ENCODE results near the gene AGPAT3. TPM values are rescaled to one million over a fixed set of nuclear protein-coding genes. Genes with fewer than 3 reads are reported as not detected.

Gene AGPAT3
- total RNA-seq, 1 donor: 47.4 TPM

GRCh38 chr21:43904331-43904781 is 39.3 kb downstream of the AGPAT3 start:
- peaks cover 2% of the 10 kb centered on the region for H3K36me3 ChIP-seq (ENCODE audit: insufficient read depth, low read length)
- no peaks in the 10 kb centered on the region for H3K9me3 ChIP-seq (ENCODE audit: low read depth, low read length)
- H3K27me3 ChIP-seq (ENCODE audit: insufficient read depth, low read length): no peaks in the 10 kb centered on the region
- TF ChIP-seq, protein P1, sequence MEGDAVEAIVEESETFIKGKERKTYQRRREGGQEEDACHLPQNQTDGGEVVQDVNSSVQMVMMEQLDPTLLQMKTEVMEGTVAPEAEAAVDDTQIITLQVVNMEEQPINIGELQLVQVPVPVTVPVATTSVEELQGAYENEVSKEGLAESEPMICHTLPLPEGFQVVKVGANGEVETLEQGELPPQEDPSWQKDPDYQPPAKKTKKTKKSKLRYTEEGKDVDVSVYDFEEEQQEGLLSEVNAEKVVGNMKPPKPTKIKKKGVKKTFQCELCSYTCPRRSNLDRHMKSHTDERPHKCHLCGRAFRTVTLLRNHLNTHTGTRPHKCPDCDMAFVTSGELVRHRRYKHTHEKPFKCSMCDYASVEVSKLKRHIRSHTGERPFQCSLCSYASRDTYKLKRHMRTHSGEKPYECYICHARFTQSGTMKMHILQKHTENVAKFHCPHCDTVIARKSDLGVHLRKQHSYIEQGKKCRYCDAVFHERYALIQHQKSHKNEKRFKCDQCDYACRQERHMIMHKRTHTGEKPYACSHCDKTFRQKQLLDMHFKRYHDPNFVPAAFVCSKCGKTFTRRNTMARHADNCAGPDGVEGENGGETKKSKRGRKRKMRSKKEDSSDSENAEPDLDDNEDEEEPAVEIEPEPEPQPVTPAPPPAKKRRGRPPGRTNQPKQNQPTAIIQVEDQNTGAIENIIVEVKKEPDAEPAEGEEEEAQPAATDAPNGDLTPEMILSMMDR (IDR thresholded peaks at IDR 0.05; ENCODE audit: extremely low read depth, low read depth, low read length): no peak
- no peak overlapping the region for H3K4me2 ChIP-seq (ENCODE audit: insufficient read depth, low read length)
- peaks cover 49% of the 10 kb centered on the region for H3K79me2 ChIP-seq (ENCODE audit: insufficient read depth, low read length)
- no peaks in the 10 kb centered on the region for H3K4me1 ChIP-seq (ENCODE audit: insufficient read depth, low read length)
- no peak overlapping the region for H2AFZ ChIP-seq (ENCODE audit: low read length)
- peak; percentile 29 for DNase-seq (ENCODE audit: insufficient read length, low spot score, missing footprints)
- peaks cover 50% of the 10 kb centered on the region for H4K20me1 ChIP-seq (ENCODE audit: insufficient read depth, low read length)
- no peak overlapping the region for H3K4me3 ChIP-seq (ENCODE audit: insufficient read depth, low read length)
- H3K27ac ChIP-seq (ENCODE audit: low read depth, low read length): no peak overlapping the region

DNA sequence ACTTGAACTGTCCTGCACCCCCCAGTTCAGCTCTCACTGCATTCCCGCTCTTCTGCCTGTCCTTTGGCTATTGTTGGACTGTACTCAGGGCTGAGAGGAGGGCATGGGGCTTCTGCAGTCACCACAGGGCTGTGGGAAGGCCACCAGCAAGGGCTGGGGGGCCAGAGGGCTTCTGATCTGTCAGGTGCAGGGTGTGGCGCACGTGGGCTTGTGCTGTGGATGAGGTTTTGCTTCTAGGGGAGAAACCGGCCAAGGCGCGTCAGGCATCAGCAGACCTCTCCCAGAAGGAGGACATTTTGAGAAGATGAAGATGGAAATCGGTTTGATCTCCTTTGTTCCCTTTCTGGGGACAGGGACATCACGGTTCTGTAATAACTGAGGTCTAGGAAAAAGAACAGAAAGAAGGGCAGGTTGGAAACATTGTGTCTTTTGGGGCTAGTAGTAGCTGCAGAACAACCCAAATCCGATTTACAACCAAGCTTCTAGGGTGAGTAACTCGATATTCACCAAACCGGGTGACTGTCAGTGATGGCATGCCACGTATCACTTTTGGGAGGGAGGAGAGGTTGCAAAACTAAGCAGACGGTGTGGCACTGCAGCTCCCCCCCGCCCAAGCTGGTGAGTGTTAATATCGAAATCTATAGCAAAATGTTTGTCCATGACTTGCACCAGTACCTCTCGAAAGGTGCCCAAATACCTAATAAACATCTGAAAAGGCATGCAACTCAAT is 40.9 kb downstream of the AGPAT3 start:
- Histone ChIP-seq H3K4me3 (ENCODE audit: insufficient read depth, low read length) (no peak overlapping the region), H3K27me3 (ENCODE audit: insufficient read depth, low read length) (no peaks in the 10 kb centered on the region), H3K27ac (ENCODE audit: low read depth, low read length) (no peak overlapping the region), H3K79me2 (ENCODE audit: insufficient read depth, low read length) (peaks cover 51% of the 10 kb centered on the region), H3K4me1 (ENCODE audit: insufficient read depth, low read length) (peaks cover 3% of the 10 kb centered on the region), H3K4me2 (ENCODE audit: insufficient read depth, low read length) (no peak overlapping the region), H4K20me1 (ENCODE audit: insufficient read depth, low read length) (peaks cover 57% of the 10 kb centered on the region), H3K36me3 (ENCODE audit: insufficient read depth, low read length) (peaks cover 2% of the 10 kb centered on the region), H2AFZ (ENCODE audit: low read length) (no peak overlapping the region), H3K9me3 (ENCODE audit: low read depth, low read length) (no peaks in the 10 kb centered on the region)
- peak; percentile 85 for DNase-seq (ENCODE audit: insufficient read length, low spot score, missing footprints)
- TF ChIP-seq, protein P1 (IDR thresholded peaks at IDR 0.05; ENCODE audit: extremely low read depth, low read depth, low read length): no peak

DNA sequence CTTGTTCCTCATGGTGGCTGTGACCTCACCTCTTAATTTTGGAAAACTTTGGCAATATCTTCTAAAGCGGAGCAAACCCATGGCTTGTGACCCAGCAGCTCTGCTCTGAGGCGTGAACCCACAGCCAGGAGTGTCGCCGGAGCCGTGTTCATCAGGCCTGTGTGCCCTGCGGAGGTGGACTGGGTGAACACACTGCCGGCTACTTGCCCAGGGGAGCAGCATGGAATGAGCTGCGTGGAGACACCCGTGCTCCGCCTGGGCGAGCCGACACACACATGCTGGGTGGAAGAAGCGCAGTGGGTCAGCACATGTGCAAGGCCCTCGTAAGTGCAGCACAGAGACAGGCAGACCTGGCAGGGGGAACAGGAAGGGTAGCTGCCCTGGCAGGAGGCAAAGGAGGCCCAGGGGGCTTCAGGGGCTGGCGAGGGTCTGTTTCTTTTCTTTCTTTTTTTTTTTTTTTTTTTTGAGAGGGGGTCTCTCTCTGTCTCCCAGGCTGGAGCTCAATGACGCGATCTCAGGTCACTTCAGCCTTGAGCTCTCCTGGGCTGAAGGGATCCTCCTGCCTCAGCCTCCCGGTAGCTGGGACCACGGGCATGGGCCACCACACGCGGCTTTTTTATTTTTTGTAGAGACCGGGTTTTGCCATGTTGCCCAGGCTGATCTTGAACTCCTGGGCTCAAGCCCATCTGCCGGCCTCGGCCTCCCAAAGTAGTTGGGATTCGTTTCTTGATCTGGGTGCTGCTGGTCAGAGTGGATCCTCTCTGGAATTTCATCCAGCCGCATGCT is 41.8 kb downstream of the AGPAT3 start:
- Histone ChIP-seq H3K27ac (ENCODE audit: low read depth, low read length) (no peak overlapping the region), H2AFZ (ENCODE audit: low read length) (no peak overlapping the region), H4K20me1 (ENCODE audit: insufficient read depth, low read length) (peaks cover 60% of the 10 kb centered on the region), H3K9me3 (ENCODE audit: low read depth, low read length) (no peaks in the 10 kb centered on the region), H3K36me3 (ENCODE audit: insufficient read depth, low read length) (peaks cover 2% of the 10 kb centered on the region), H3K27me3 (ENCODE audit: insufficient read depth, low read length) (no peaks in the 10 kb centered on the region), H3K4me1 (ENCODE audit: insufficient read depth, low read length) (peaks cover 3% of the 10 kb centered on the region), H3K79me2 (ENCODE audit: insufficient read depth, low read length) (peaks cover 58% of the 10 kb centered on the region), H3K4me3 (ENCODE audit: insufficient read depth, low read length) (no peak overlapping the region), H3K4me2 (ENCODE audit: insufficient read depth, low read length) (no peak overlapping the region)
- TF ChIP-seq, protein P1 (IDR thresholded peaks at IDR 0.05; ENCODE audit: extremely low read depth, low read depth, low read length): no peak
- DNase-seq (ENCODE audit: insufficient read length, low spot score, missing footprints): peak; percentile 36

- Histone ChIP-seq H3K4me3 (ENCODE audit: insufficient read depth, low read length) (no peak overlapping the region), H3K27me3 (ENCODE audit: insufficient read depth, low read length) (no peaks in the 10 kb centered on the region), H3K9me3 (ENCODE audit: low read depth, low read length) (peaks cover 3% of the 10 kb centered on the region), H3K4me2 (ENCODE audit: insufficient read depth, low read length) (no peak overlapping the region), H4K20me1 (ENCODE audit: insufficient read depth, low read length) (peaks cover 60% of the 10 kb centered on the region), H3K79me2 (ENCODE audit: insufficient read depth, low read length) (peaks cover 60% of the 10 kb centered on the region), H3K36me3 (ENCODE audit: insufficient read depth, low read length) (peaks cover 8% of the 10 kb centered on the region), H3K4me1 (ENCODE audit: insufficient read depth, low read length) (peaks cover 3% of the 10 kb centered on the region), H2AFZ (ENCODE audit: low read length) (no peak overlapping the region), H3K27ac (ENCODE audit: low read depth, low read length) (no peak overlapping the region)
- peak; percentile 14 for DNase-seq (ENCODE audit: insufficient read length, low spot score, missing footprints)
- TF ChIP-seq, protein P1 (IDR thresholded peaks at IDR 0.05; ENCODE audit: extremely low read depth, low read depth, low read length): no peak
These were observed 42.7 kb downstream of the AGPAT3 start for GRCh38 chr21:43907751-43908150.

Measured in osteoblast (primary cell).